ENCODE measurements around the gene PRR13. TPM values are rescaled to one million over a fixed set of nuclear protein-coding genes. Genes with fewer than 3 reads are reported as not detected.

Gene PRR13
- total and polyA plus RNA-seq, 2 experiments from 2014 or later: 150 to 457 TPM

DNA sequence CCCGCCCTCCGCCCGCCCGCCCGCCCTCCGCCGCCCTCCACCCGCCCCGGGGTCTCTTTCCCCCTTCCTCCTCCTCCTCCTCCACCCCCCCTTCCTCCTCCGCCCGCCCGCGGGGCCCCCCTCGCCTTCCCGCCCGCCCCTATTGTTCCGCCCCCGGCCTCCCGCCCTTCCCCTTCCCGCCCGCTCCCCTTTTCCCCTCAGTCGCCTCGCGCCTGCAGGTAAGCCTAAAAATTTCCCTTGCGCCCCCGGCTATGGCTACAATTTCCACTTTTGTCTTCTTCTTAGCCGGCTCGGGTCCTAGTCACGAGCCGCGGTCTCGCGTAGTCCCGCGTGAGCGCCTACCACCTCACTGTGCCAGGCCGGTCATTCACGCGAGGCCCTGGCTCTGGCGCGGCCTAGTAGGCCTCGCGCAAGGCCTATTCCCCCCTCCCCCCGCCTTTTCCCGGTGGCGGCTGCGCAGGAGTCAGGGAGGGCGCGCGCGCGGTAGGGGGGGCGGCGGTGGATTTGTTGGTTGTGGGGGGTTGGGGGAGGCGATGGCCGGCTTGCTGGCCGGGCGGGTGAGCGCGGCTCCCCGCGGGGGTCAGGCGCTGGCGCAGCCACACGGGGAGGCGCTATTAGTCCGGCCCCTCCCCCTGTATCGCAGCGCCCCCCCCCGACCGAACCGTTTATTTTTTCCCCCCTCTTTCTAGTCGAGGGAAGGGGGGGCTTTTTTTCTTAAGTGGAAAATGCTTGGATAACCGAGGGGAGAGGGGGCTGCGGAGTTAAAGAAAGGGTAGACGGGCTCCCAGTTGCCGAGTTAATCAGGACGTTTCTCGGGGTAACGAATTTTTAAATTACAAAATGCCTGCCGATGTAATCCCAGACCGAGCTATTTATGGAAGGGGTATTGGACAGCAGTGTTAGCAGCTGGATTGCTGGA is 10.9 kb downstream of the PRR13 start:
- DNase-seq (ENCODE audit: low spot score): peak; percentile 93

DNA sequence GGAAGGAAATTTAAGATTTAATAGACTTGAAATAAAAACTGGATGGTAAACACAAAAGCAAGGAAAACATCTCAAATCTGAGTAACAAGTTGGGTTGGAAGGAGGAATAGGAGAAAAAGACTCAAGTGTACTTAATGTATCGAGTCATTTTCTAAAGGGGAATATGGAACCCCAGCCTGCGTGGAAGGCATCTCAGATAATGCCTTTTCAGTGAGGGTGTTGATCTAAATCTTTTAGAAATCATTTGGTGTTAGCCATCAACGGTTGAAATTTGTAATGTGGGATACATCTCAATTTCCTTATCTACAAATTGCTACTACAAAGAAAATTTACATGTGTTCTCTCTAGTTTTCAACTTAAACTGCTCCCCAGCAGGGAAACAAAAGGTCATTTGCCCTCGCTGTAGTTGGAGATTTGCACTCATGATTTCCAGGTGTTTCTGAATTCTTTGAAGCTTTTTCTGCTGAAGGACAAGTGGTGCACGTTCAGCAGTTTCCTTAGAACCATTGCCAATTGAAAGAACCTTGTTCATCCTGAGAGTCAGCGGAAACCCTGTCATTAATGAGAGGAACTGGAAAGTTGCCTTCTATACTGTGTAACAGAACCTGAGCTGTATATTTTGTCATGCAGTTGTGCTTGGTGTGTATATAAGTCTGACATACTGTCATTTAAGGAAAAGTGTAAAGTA is 12.6 kb downstream of the PRR13 start:
- Histone ChIP-seq H3K4me2 (peak overlapping the region; percentile 78), H3K9me3 (ENCODE audit: low read depth) (no peaks in the 10 kb centered on the region), H3K79me2 (peaks cover 68% of the 10 kb centered on the region), H4K20me1 (ENCODE audit: insufficient read depth, poor library complexity, severe bottlenecking) (peaks cover 63% of the 10 kb centered on the region), H3K9me2 (replicated peaks; ENCODE audit: insufficient read depth) (no peaks in the 10 kb centered on the region), H3K27me3 (no peaks in the 10 kb centered on the region), H3K4me3 (peak overlapping the region; percentile 87), H3K4me1 (ENCODE audit: insufficient read depth) (peaks cover 11% of the 10 kb centered on the region), H3K36me3 (replicated peaks; ENCODE audit: insufficient read depth, low read depth) (no peaks in the 10 kb centered on the region), H2AFZ (no peak overlapping the region), H3K27ac (no peak overlapping the region)
- DNase-seq (ENCODE audit: low spot score): no peak
- TF ChIP-seq, protein P1, sequence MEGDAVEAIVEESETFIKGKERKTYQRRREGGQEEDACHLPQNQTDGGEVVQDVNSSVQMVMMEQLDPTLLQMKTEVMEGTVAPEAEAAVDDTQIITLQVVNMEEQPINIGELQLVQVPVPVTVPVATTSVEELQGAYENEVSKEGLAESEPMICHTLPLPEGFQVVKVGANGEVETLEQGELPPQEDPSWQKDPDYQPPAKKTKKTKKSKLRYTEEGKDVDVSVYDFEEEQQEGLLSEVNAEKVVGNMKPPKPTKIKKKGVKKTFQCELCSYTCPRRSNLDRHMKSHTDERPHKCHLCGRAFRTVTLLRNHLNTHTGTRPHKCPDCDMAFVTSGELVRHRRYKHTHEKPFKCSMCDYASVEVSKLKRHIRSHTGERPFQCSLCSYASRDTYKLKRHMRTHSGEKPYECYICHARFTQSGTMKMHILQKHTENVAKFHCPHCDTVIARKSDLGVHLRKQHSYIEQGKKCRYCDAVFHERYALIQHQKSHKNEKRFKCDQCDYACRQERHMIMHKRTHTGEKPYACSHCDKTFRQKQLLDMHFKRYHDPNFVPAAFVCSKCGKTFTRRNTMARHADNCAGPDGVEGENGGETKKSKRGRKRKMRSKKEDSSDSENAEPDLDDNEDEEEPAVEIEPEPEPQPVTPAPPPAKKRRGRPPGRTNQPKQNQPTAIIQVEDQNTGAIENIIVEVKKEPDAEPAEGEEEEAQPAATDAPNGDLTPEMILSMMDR (IDR thresholded peaks at IDR 0.05; ENCODE audit: poor library complexity): no peak
- TF ChIP-seq EZH2phosphoT487 (IDR thresholded peaks at IDR 0.05; ENCODE audit: low read depth, severe bottlenecking, unreplicated experiment) (no peak), EZH2 (IDR thresholded peaks at IDR 0.05; ENCODE audit: borderline replicate concordance) (no peak)
- WGBS (ENCODE audit: low lambda C conversion rate, missing lambda C conversion rate): 31% methylated on average over 6 of the region's 6 CpGs

More for the DNA sequence above, 10.9 kb downstream of the PRR13 start:
- peaks cover 48% of the 10 kb centered on the region for H4K20me1 ChIP-seq (ENCODE audit: insufficient read depth, poor library complexity, severe bottlenecking)
- peaks cover 51% of the 10 kb centered on the region for H3K79me2 ChIP-seq
- peak overlapping the region; percentile 98 for H3K27ac ChIP-seq
- peak overlapping the region; percentile 78 for H3K4me2 ChIP-seq
- H3K9me3 ChIP-seq (ENCODE audit: low read depth): no peaks in the 10 kb centered on the region
- no peak for TF ChIP-seq EZH2 (IDR thresholded peaks at IDR 0.05; ENCODE audit: borderline replicate concordance)
- TF ChIP-seq, protein P1 (IDR thresholded peaks at IDR 0.05; ENCODE audit: poor library complexity): peak; percentile 53
- H3K4me3 ChIP-seq: peak overlapping the region; percentile 87
- peaks cover 11% of the 10 kb centered on the region for H3K4me1 ChIP-seq (ENCODE audit: insufficient read depth)
- H2AFZ ChIP-seq: no peak overlapping the region
- H3K36me3 ChIP-seq (replicated peaks; ENCODE audit: insufficient read depth, low read depth): no peaks in the 10 kb centered on the region
- WGBS (ENCODE audit: low lambda C conversion rate, missing lambda C conversion rate): 2% methylated on average over 27 of the region's 82 CpGs
- no peaks in the 10 kb centered on the region for H3K9me2 ChIP-seq (replicated peaks; ENCODE audit: insufficient read depth)
- H3K27me3 ChIP-seq: no peaks in the 10 kb centered on the region

DNA sequence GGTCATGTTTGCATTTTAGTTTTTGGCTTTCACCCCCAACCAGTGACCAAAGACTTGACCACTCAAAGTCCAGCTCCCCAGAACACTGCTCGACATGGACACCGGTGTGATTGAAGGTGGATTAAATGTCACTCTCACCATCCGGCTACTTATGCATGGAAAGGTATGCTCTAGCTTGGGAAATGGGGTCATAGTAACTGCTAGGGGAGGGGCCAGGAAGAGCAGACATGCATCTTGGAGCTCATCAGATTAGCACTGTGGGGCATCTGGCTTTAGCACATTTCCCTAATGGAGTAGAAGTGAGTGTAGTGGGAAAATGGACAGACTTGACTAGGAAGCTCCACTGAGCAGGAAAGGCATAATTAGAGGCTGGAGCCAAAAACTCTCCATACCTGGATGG is 13.2 kb downstream of the PRR13 start:
- Histone ChIP-seq H3K4me1 (ENCODE audit: insufficient read depth) (peaks cover 11% of the 10 kb centered on the region), H3K4me3 (no peak overlapping the region), H2AFZ (no peak overlapping the region), H3K27me3 (no peaks in the 10 kb centered on the region), H3K4me2 (peak overlapping the region; percentile 78), H3K9me3 (ENCODE audit: low read depth) (no peaks in the 10 kb centered on the region), H4K20me1 (ENCODE audit: insufficient read depth, poor library complexity, severe bottlenecking) (peaks cover 69% of the 10 kb centered on the region), H3K79me2 (peaks cover 74% of the 10 kb centered on the region), H3K9me2 (replicated peaks; ENCODE audit: insufficient read depth) (no peaks in the 10 kb centered on the region), H3K36me3 (replicated peaks; ENCODE audit: insufficient read depth, low read depth) (no peaks in the 10 kb centered on the region), H3K27ac (no peak overlapping the region)
- no peak for DNase-seq (ENCODE audit: low spot score)
- whole genome bisulfite sequencing (ENCODE audit: low lambda C conversion rate, missing lambda C conversion rate): 50% methylated on average over 3 of the region's 3 CpGs
- TF ChIP-seq EZH2 (IDR thresholded peaks at IDR 0.05; ENCODE audit: borderline replicate concordance): no peak
- no peak for TF ChIP-seq EZH2phosphoT487 (IDR thresholded peaks at IDR 0.05; ENCODE audit: low read depth, severe bottlenecking, unreplicated experiment)
- TF ChIP-seq, protein P1 (IDR thresholded peaks at IDR 0.05; ENCODE audit: poor library complexity): no peak
